Activated naive CD4-positive, alpha-beta T cell treated with anti-CD3 and anti-CD28 coated beads, Interleukin-2, amount 50 U/mL, for 24 hours (primary cell): ENCODE data around the gene VPS13C.

Experiments used
- H3K27ac Mint-ChIP-seq: one replicate; pipeline ENCODE4 v1.8.0; 2021; ENCODE audit warnings: mild to moderate bottlenecking, mixed read lengths
- H3K27me3 Mint-ChIP-seq: one replicate; pipeline ENCODE4 v1.8.0; 2021; ENCODE audit warnings: mixed read lengths
- H3K36me3 Mint-ChIP-seq: one replicate; pipeline ENCODE4 v1.8.0; 2021; ENCODE audit warnings: mixed read lengths
- H3K4me1 Mint-ChIP-seq: one replicate; pipeline ENCODE4 v1.8.0; 2021; ENCODE audit warnings: mixed read lengths
- H3K4me3 Mint-ChIP-seq: one replicate; pipeline ENCODE4 v1.8.0; 2021; ENCODE audit warnings: mild to moderate bottlenecking, mixed read lengths
- H3K9me3 Mint-ChIP-seq: one replicate; pipeline ENCODE4 v1.8.0; 2021; ENCODE audit warnings: mixed read lengths

VPS13C gene

DNA sequence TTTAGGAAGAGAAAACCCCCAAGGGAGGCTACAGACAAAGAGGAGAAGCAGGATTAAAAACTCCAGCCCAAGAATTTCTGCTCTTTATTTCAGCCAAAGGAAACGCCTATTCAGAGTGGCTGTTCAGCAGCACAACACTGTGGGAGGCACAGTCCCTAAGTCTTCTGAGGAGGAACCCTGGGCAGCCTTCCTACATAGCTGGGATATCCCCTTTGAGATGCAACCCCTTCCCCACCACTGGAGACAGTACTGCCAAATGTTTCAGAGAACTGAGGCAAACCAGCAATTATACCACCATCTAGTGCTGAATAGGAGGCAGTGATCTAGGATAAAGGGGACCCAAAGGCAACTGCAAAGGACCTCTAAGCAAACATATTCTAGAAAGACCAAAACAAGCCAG, 168.1 kb downstream of the VPS13C start:
- Mint-ChIP-seq H3K27me3 (no peaks in the 10 kb centered on the region), H3K27ac (no peak overlapping the region)

DNA sequence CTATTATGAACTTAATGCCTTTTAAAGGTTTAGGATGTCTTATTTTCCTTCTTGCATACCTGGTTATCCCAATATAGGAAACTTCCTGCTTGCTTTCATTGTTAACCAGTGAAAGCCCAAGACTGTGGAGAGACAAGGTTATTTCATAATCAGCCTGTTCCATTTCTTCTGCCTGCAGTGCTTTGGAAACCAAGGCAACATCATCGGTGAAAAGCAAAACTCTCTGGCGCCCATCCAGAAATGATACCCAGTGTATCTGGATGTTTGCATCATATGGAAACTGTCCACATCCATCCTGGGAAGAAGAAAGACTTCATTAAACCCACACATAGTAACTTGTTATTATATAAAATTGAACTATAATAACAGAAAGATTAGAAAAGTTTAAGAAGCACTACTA, 170.1 kb downstream of the VPS13C start:
- peaks cover 11% of the 10 kb centered on the region for H3K9me3 Mint-ChIP-seq
- H3K4me1 Mint-ChIP-seq: no peaks in the 10 kb centered on the region
- no peaks in the 10 kb centered on the region for H3K27me3 Mint-ChIP-seq
- no peak overlapping the region for H3K4me3 Mint-ChIP-seq
- H3K36me3 Mint-ChIP-seq: peaks cover 38% of the 10 kb centered on the region
- H3K27ac Mint-ChIP-seq: no peak overlapping the region

More for the DNA sequence above, 168.1 kb downstream of the VPS13C start:
- peaks cover 46% of the 10 kb centered on the region for H3K36me3 Mint-ChIP-seq
- H3K4me3 Mint-ChIP-seq: no peak overlapping the region
- H3K9me3 Mint-ChIP-seq: peaks cover 20% of the 10 kb centered on the region
- H3K4me1 Mint-ChIP-seq: no peaks in the 10 kb centered on the region

DNA sequence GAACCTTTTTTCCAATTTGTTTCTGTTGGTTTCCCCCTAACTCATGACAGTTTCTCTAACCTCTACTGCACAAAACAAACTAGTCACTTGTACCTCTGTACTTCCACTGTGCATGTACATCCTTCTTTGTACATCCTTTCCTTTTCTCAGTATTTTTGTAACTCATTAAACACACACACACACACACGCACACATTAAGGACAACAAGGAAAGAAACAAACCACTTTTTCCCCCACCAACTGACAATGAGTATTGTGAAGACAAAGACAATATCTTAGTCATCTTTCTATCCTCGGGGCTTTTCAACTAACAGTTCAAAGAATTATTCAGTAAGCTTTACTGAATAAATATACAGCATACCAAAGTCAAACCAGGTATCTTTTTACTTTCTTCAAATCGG, 170.5 kb downstream of the VPS13C start:
- H3K4me3 Mint-ChIP-seq: no peak overlapping the region
- no peak overlapping the region for H3K27ac Mint-ChIP-seq
- H3K4me1 Mint-ChIP-seq: no peaks in the 10 kb centered on the region
- H3K27me3 Mint-ChIP-seq: no peaks in the 10 kb centered on the region
- H3K36me3 Mint-ChIP-seq: peaks cover 34% of the 10 kb centered on the region
- H3K9me3 Mint-ChIP-seq: peaks cover 7% of the 10 kb centered on the region

DNA sequence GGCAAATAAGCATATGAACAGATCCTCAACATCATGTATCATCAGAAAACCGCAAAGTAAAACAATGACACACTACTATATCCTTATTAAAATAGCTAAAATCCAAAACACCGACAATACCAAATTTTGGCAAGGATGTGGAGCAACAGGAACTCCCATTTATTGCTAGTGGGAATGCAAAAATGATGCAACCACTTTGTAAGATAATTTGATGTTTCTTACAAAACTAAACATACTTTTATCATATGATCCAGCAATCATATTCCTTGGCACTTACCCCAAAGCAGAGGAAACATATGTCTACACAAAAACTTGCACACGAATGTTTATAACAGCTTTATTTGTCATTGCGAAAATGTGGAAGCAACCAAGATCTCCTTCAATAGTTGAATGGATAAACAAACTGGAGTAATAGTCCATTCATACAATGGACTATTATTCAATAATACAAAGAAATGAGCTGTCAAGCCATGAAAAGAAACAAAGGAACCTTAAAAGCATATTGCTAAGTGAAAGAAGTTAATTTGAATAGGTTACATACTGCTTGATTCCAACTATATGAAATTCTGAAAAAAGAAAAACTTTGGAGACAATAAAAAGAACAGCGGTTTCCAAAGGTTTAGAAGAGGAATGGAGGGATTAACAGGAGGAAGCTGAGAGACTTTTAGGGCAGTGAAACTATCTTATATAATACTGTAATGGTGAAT, 172.0 kb downstream of the VPS13C start:
- Mint-ChIP-seq H3K27me3 (no peaks in the 10 kb centered on the region), H3K4me1 (no peaks in the 10 kb centered on the region), H3K36me3 (peaks cover 25% of the 10 kb centered on the region), H3K27ac (no peak overlapping the region), H3K9me3 (peaks cover 7% of the 10 kb centered on the region), H3K4me3 (no peak overlapping the region)

DNA sequence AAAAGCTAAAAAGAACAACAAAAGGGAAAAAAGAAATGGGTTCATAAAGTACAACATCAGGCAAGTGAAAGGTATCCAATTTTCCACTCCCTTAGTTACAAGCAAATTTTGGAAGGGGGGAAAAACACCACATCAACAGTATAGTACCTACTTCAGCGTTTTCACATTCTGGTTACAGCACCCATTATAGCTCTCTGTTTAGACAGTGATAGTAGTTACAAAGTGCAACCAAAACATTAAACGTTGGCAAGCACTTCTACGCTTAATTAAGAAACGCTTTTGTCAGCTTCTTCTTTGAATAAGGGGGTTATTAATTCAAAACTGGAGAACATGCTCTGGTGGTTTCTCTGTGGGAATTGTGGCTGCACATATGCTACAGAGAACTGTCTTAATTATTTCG, 180.2 kb downstream of the VPS13C start:
- Mint-ChIP-seq H3K4me3 (no peak overlapping the region), H3K36me3 (peaks cover 8% of the 10 kb centered on the region), H3K27ac (no peak overlapping the region), H3K9me3 (no peaks in the 10 kb centered on the region), H3K4me1 (no peaks in the 10 kb centered on the region), H3K27me3 (no peaks in the 10 kb centered on the region)

DNA sequence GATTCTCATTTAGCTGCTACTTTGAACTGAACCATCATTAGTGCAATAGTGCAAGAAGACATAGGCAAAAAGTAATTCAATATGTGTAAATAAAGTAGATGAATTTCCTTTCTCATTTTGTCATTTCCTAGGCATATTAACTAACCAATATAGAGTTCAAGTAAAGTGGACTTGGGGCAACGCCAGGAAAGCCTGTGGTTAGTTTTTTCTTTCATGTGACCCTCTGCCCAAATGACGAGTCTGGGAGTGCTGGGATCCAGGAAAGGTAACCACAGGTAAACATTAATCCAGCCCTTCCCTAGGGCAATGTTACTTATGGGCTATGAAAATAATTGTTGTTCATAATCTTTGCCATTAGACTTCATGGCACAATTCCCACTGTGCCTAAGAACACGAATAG, 181.0 kb downstream of the VPS13C start:
- Mint-ChIP-seq H3K27ac (no peak overlapping the region), H3K4me3 (no peak overlapping the region), H3K9me3 (no peaks in the 10 kb centered on the region)

DNA sequence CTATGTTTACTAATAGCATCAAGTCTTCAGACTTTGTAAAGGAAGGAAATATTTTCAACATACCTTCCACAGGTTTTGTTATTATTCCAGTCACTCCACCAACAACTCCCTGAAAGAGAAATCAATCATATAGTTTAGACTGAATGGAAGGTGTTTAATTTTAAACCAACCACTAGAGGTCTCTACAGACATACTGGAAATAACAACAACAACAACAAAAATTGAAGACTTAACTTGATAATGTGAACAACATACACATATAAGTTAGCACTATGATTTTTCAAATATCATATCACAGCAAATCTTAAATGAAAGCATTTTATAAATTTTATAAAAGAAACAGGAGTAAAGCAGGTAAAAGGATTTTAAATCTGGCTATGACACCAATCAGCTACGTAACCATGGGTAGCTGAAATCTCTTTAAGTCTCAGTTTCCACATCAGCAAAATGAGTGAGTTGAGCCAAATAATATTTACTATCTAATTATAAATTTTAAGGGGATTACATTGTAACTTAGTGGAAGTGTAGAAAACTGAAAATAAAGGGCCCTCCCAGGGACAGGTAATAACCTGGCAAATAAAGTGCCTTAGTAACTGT, 188.2 kb downstream of the VPS13C start:
- Mint-ChIP-seq H3K27ac (no peak overlapping the region), H3K36me3 (peaks cover 20% of the 10 kb centered on the region), H3K9me3 (no peaks in the 10 kb centered on the region), H3K4me3 (no peak overlapping the region), H3K27me3 (no peaks in the 10 kb centered on the region), H3K4me1 (no peaks in the 10 kb centered on the region)

More for the DNA sequence above, 181.0 kb downstream of the VPS13C start:
- Mint-ChIP-seq H3K36me3 (peaks cover 8% of the 10 kb centered on the region), H3K4me1 (no peaks in the 10 kb centered on the region), H3K27me3 (no peaks in the 10 kb centered on the region)

DNA sequence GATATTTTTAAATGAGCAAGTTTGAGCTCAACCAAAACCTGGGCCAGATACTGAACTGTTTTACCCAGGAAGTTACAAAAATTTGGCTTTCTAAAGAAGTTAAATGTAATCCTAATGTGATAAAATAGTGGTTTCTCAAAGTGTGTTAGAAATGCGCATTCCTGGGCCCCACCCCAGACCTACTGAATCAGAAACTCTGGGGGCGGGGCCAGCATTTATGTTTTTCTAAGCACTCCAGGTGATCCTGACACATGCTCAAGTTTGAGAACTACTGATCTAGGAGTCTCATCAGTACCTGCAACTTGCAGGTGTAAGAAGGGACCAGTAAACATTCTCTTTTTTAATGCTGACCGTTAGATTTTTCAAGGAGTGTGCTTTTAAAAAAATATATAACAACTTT, 190.6 kb downstream of the VPS13C start:
- Mint-ChIP-seq H3K4me3 (no peak overlapping the region), H3K27ac (no peak overlapping the region), H3K36me3 (peaks cover 19% of the 10 kb centered on the region), H3K4me1 (no peaks in the 10 kb centered on the region), H3K27me3 (no peaks in the 10 kb centered on the region), H3K9me3 (no peaks in the 10 kb centered on the region)

DNA sequence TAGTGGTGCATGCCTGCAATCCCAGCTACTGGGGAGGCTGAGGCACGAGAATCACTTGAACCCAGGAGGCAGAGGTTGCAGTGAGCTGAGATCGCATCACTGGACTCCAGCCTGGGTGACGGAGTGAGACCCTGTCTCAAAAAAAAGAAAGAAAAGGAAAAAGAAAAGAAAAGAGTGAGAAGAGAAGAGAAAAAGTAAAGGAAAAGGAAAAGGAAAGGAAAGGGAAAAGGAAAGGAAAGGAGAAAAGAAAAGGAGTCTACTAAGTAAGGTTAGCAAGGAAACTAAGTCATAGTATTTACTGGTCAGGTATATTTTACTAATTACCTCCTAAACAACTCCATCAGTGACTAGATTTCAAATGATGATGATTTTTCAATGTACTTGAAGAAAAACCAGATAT, 198.3 kb downstream of the VPS13C start:
- no peak overlapping the region for H3K27ac Mint-ChIP-seq

DNA sequence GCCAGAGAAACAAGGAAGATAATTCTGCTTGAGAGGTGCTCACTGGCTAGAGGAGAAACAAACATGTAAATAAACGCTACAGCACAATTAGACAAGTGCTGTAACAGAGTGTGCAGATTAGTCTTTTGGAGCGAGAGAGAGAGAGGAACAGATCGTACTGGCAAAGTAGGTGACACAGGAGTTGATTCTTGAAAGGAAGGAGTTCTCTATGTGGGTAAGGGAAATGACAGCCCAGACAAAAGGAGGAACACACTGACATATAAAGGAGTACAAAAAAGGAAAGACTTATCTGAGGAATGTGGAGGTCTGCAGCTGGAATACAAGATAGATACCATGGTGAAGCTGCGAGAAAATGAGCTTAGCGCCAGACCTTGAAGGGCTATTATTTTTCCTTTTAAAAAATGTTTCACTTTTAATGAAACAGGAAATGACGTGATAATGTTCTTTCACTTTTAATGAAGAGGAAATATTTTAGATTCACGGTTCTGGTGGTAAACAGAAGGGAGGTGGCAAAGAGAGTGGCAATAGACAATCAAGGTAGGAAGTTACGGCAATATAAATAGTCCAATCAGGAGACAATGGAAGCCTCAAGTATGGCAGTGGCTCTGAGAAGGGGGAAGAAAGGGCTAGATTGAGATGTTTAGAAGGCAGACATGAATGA, 202.9 kb downstream of the VPS13C start:
- Mint-ChIP-seq H3K4me3 (no peak overlapping the region), H3K4me1 (no peaks in the 10 kb centered on the region), H3K36me3 (peaks cover 7% of the 10 kb centered on the region), H3K27ac (no peak overlapping the region), H3K27me3 (no peaks in the 10 kb centered on the region), H3K9me3 (no peaks in the 10 kb centered on the region)

More for the DNA sequence above, 198.3 kb downstream of the VPS13C start:
- Mint-ChIP-seq H3K9me3 (no peaks in the 10 kb centered on the region), H3K4me3 (no peak overlapping the region), H3K36me3 (peaks cover 7% of the 10 kb centered on the region), H3K4me1 (no peaks in the 10 kb centered on the region), H3K27me3 (no peaks in the 10 kb centered on the region)

DNA sequence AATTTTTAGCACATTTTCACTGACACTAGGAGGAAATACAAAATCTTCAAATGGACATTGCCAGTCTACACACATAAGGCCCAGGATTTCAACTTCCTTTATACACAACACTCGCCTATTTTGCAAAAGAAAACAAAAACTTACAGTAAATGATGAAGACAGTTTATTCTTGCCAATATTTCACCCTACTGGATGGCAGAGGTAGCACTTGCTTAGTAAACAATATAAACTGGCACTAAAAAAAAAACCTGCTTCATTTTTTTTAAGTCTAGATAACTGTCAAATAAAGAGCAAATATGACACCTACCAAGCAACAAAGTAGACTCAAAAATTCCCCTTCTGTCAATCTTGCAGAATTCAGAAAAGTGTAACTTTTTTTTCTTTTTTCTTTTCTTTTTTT, 204.0 kb downstream of the VPS13C start:
- peaks cover 11% of the 10 kb centered on the region for H3K36me3 Mint-ChIP-seq
- H3K4me1 Mint-ChIP-seq: no peaks in the 10 kb centered on the region
- H3K4me3 Mint-ChIP-seq: no peak overlapping the region
- H3K27me3 Mint-ChIP-seq: no peaks in the 10 kb centered on the region
- H3K27ac Mint-ChIP-seq: no peak overlapping the region
- no peaks in the 10 kb centered on the region for H3K9me3 Mint-ChIP-seq

DNA sequence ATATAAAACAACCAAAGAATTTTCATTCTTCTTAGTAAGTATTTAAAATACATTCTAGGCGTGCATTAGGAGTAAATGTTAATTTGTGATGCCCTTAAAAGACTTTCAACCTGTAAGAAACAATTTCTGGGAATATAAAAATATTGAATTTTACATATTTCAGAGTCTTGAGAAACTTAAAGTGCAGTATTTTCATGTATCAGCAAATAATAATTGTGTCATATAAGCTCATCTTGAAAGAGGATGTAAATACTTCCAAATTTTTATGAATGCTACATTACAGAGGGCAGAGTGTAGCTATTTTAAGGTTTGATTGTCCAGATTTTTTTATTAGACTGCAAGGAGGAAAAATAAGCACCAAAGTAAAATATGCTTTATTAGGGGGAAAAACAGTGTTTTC, 207.1 kb downstream of the VPS13C start:
- Mint-ChIP-seq H3K4me3 (no peak overlapping the region), H3K27me3 (no peaks in the 10 kb centered on the region), H3K27ac (no peak overlapping the region), H3K4me1 (no peaks in the 10 kb centered on the region), H3K36me3 (peaks cover 10% of the 10 kb centered on the region), H3K9me3 (no peaks in the 10 kb centered on the region)

DNA sequence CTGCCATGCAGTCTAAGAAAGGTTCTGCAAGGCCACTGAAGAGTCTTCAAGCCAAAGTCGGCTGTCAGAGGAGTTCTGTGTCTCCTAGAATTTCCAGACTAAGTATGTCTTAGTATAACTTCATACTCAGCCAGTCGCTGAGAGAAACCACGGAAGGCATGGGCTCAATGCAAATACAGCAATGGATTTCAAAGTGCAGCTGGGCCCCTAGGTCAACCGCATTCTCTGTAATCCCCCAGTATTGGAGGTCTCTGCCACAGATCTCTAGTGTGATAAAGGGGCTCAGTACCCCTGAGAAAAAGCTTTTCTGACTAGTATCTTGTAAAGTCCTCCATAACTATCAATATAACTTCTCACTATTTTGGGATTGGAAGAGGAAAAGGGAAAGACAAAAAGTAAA, 208.3 kb downstream of the VPS13C start:
- H3K4me1 Mint-ChIP-seq: peaks cover 3% of the 10 kb centered on the region
- no peaks in the 10 kb centered on the region for H3K9me3 Mint-ChIP-seq
- no peaks in the 10 kb centered on the region for H3K27me3 Mint-ChIP-seq
- H3K27ac Mint-ChIP-seq: no peak overlapping the region
- H3K4me3 Mint-ChIP-seq: no peak overlapping the region
- H3K36me3 Mint-ChIP-seq: peaks cover 10% of the 10 kb centered on the region

DNA sequence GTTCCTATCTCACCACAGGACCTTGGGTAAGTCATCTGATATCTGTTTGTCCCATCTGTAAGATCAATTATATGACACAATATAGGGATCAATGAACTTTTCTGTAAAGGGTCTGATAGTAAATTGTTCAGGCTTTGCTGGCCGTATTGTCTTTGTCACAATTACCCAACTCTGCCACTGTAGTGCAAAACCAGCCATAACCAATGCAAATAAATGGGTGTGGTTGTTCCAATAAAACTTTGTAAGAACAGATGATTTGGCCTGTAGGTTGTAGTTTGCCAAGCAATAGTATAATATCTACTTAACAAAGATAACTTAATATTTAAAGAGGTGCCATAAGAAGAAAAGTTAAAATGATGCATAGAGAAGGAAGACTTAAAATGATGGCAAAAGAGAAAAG, 210.8 kb downstream of the VPS13C start:
- Mint-ChIP-seq H3K27me3 (no peaks in the 10 kb centered on the region), H3K36me3 (peaks cover 8% of the 10 kb centered on the region), H3K4me1 (peaks cover 6% of the 10 kb centered on the region), H3K4me3 (no peak overlapping the region), H3K27ac (peak overlapping the region; percentile 8), H3K9me3 (no peaks in the 10 kb centered on the region)

DNA sequence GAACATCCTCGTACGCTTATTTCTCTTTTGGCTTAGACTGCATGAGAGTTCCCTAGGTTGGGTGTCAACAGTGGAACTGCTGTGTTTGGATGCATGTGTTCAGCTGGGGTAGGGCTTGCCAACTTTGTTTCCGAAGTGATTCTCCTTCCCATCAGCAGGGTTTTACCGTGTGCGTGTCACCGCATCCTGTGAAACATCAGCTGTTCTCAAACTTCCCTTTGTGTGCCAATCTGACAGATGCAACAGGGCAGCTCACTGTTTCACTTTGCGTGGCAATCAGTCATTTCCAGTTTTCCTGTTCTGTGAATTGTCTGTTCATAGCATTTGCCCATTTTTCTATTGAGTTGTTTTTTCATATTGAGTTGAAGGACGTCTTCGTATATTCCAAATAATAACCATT, 218.8 kb downstream of the VPS13C start:
- Mint-ChIP-seq H3K4me1 (no peaks in the 10 kb centered on the region), H3K4me3 (no peak overlapping the region), H3K27ac (no peak overlapping the region)

DNA sequence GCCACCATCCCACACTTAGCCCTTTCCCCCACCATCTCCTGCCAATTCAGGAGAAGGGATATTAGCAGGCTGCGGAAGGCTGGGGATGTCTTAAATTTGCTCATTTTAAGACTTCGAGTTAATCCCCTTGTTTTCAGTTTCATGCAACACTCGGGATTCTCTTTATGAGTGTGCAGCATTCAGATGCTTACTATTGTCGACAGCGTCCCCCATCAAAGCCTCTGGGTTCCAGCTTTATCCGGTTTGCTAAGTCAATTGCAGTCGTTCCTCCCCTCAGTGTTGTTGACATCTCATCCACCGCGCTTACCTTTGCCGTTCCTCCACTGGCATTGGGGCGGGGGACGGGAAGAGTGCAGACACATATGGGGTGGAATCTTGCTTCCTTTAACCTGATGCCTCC, 220.2 kb downstream of the VPS13C start:
- Mint-ChIP-seq H3K27me3 (peaks cover 25% of the 10 kb centered on the region), H3K9me3 (no peaks in the 10 kb centered on the region), H3K4me1 (no peaks in the 10 kb centered on the region), H3K4me3 (no peak overlapping the region), H3K27ac (no peak overlapping the region), H3K36me3 (no peaks in the 10 kb centered on the region)

More for the DNA sequence above, 218.8 kb downstream of the VPS13C start:
- Mint-ChIP-seq H3K27me3 (peaks cover 25% of the 10 kb centered on the region), H3K9me3 (no peaks in the 10 kb centered on the region), H3K36me3 (no peaks in the 10 kb centered on the region)
